ENCODE results near the gene RIF1.

The RIF1 gene

GRCh38 chr2:151522556-151522955 is 112.9 kb downstream of the RIF1 start:
- no peak for DNase-seq

DNA sequence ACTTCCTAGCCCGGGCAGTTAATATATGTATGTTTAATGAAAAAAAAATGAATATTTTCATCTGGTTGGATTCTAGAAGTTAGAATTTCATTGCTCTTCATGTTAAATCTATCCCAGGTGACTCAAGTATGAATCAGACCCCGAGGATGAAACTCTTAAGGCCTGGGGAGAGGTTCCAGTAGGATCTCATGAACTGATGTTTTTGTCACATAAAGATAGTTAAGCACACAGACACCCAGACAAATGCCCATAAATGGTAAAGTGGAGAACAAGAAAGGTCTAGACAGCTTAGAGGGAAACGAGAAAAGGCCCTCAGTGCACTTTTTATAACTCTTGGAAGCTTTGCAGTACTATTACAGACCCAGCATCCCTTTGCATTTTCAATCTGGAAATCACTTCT is 114.1 kb downstream of the RIF1 start:
- DNase-seq = no peak

GRCh38 chr2:151525821-151526373 is 116.2 kb downstream of the RIF1 start:
- no peak for DNase-seq

DNA sequence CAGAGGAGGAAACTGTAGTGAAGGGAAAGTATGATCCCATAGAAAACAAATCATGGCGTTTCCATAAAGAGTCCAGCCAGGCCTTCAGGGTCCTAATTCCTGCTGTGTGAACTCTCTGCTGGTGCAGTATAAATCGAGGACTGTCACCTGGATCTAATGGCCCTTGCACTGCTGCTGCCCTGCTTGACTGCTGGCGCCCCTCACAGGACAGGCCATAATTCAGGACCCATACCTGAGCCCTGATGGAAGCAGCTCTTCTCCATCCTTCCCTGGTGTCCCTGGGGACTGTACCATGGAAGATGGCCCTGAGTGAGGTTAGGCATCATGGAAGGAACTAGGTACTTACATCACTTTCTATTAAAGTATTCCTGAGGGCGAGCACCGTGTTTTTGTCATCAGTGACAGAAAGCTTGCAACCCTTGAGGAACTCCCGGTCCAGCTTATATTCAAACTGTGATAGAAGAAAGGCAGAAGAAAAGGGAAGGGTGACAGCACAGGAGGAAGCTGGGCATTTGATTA is 116.9 kb downstream of the RIF1 start:
- DNase-seq = no peak

Data from NCI-H2029 (cell line).